Stimulated activated CD4-positive, alpha-beta T cell treated with anti-CD3 and anti-CD28 coated beads, Interleukin-2, amount 100 ng/mL, for 4 hours (primary cell): Measurements from ENCODE around the gene GALNT3.

Experiments
- DNase-seq: peaks from one replicate; pipeline ENCODE4 v3.0.0-alpha.2; 2020; ENCODE audit warnings: low read depth

Gene GALNT3

GRCh38 chr2:165793779-165794535, at the start of gene GALNT3:
TSS of gene GALNT3 (minus strand) at chr2:165794247. CDS start at chr2:165770700, 23,547 bp downstream.
- no peak for DNase-seq

- no peak for DNase-seq
These were observed 49.3 kb upstream of the GALNT3 start for GRCh38 chr2:165843351-165843750.

- no peak for DNase-seq
These were observed 46.4 kb upstream of the GALNT3 start for GRCh38 chr2:165840333-165840958.

GRCh38 chr2:165839610-165840009, 45.6 kb upstream of the GALNT3 start:
- DNase-seq = no peak

GRCh38 chr2:165837122-165837521, 43.1 kb upstream of the GALNT3 start:
- DNase-seq = no peak

- no peak for DNase-seq
These were observed 41.3 kb upstream of the GALNT3 start for GRCh38 chr2:165835363-165835762.

- no peak for DNase-seq
These were observed 39.1 kb upstream of the GALNT3 start for GRCh38 chr2:165833156-165833555.

- no peak for DNase-seq
These were observed 33.9 kb upstream of the GALNT3 start for GRCh38 chr2:165827921-165828276.

- DNase-seq = no peak
These were observed 33.2 kb upstream of the GALNT3 start for GRCh38 chr2:165827016-165827920.

GRCh38 chr2:165825041-165825440, 31.0 kb upstream of the GALNT3 start:
- no peak for DNase-seq

GRCh38 chr2:165820296-165820695, 26.2 kb upstream of the GALNT3 start:
- no peak for DNase-seq

- DNase-seq = no peak
These were observed 24.9 kb upstream of the GALNT3 start for GRCh38 chr2:165818920-165819319.

GRCh38 chr2:165815299-165816141, 21.5 kb upstream of the GALNT3 start:
- DNase-seq = no peak

- DNase-seq = no peak
These were observed 20.4 kb upstream of the GALNT3 start for GRCh38 chr2:165814473-165814872.

- no peak for DNase-seq
These were observed 17.7 kb upstream of the GALNT3 start for GRCh38 chr2:165811592-165812370.

- DNase-seq = no peak
These were observed 16.4 kb upstream of the GALNT3 start for GRCh38 chr2:165810418-165810817.

- no peak for DNase-seq
These were observed 10.7 kb upstream of the GALNT3 start for GRCh38 chr2:165804719-165805118.

- DNase-seq = no peak
These were observed 9.2 kb upstream of the GALNT3 start for GRCh38 chr2:165803123-165803760.

- no peak for DNase-seq
These were observed 7.1 kb upstream of the GALNT3 start for GRCh38 chr2:165801176-165801575.

GRCh38 chr2:165796819-165797530, 2.9 kb upstream of the GALNT3 start:
- DNase-seq = no peak
